WTC11 (cell line): Measurements from ENCODE around the gene OLFM1. TPM values are rescaled to one million over a fixed set of nuclear protein-coding genes. Genes with fewer than 3 reads are reported as not detected.

Experiments used
- ATAC-seq: fragments of 200-7000 bp; cut with Tn5 transposase; 2 replicates; pipeline ENCODE4 v1.10.0; 2021; ENCODE audit warnings: mild to moderate bottlenecking, moderate library complexity
- CTCF ChIA-PET: fragments of 300-600 bp; sonication (Branson Sonifier 250); formaldehyde crosslinking; loops from one replicate; lab custom pipeline; 2021; ENCODE audit warnings: antibody characterized with exemption; lab: Charles Lee
- POLR2A ChIA-PET: fragments of 350-600 bp; sonication (Branson Sonifier 250); formaldehyde crosslinking; loops from one replicate; lab custom pipeline; 2021; ENCODE audit warnings: antibody characterized with exemption; lab: Charles Lee
- DNase-seq: peaks from one replicate; pipeline ENCODE4 v3.0.0; 2021; ENCODE audit warnings: low spot score
- H3K27ac Mint-ChIP-seq: 2 replicates; pipeline ENCODE4 v1.8.0; 2021; ENCODE audit warnings: mixed read lengths
- H3K27me3 Mint-ChIP-seq: 2 replicates; pipeline ENCODE4 v1.8.0; 2021; ENCODE audit warnings: low read depth, mild to moderate bottlenecking, moderate library complexity, mixed read lengths
- H3K36me3 Mint-ChIP-seq: 2 replicates; pipeline ENCODE4 v1.8.0; 2021; ENCODE audit warnings: mixed read lengths
- H3K4me1 Mint-ChIP-seq: 2 replicates; pipeline ENCODE4 v1.8.0; 2022; ENCODE audit warnings: mixed read lengths
- H3K4me3 Mint-ChIP-seq: 2 replicates; pipeline ENCODE4 v1.8.0; 2021; ENCODE audit warnings: mild to moderate bottlenecking, moderate library complexity, mixed read lengths
- H3K9me3 Mint-ChIP-seq: 2 replicates; pipeline ENCODE4 v1.8.0; 2021; ENCODE audit warnings: mixed read lengths
- AFF4 ChIP-seq: sonication (generic); formaldehyde crosslinking; IDR thresholded peaks from 2 replicates; pipeline ENCODE4 v1.8.1; 2023; ENCODE audit warnings: mild to moderate bottlenecking, missing genetic modification reagents, borderline replicate concordance
- CREB1 ChIP-seq: sonication (generic); formaldehyde crosslinking; IDR thresholded peaks from 2 replicates; pipeline ENCODE4 v1.8.0; 2023; ENCODE audit warnings: mild to moderate bottlenecking, missing genetic modification reagents
- CREM ChIP-seq: sonication (generic); formaldehyde crosslinking; IDR thresholded peaks from 2 replicates; pipeline ENCODE4 v1.8.1; 2022; ENCODE audit warnings: mild to moderate bottlenecking, missing genetic modification reagents, moderate library complexity
- CTCF ChIP-seq: fragments of 200-600 bp; IDR thresholded peaks from 2 replicates; pipeline ENCODE4 v1.8.0; 2022; ENCODE audit warnings: antibody characterized with exemption
- E2F4 ChIP-seq: sonication (generic); formaldehyde crosslinking; IDR thresholded peaks from 2 replicates; pipeline ENCODE4 v1.8.1; 2022; ENCODE audit warnings: low read depth, mild to moderate bottlenecking, moderate library complexity, missing genetic modification reagents, borderline replicate concordance
- ETV6 ChIP-seq: sonication (generic); formaldehyde crosslinking; IDR thresholded peaks from 2 replicates; pipeline ENCODE4 v1.8.1; 2022; ENCODE audit warnings: mild to moderate bottlenecking, missing genetic modification reagents
- FOXP4 ChIP-seq: sonication (generic); formaldehyde crosslinking; IDR thresholded peaks from 2 replicates; pipeline ENCODE4 v1.8.0; 2022; ENCODE audit warnings: mild to moderate bottlenecking, missing genetic modification reagents
- GRHL2 ChIP-seq: fragments of 250-450 bp; sonication (Bioruptor Pico); IDR thresholded peaks from 2 replicates; pipeline ENCODE4 v1.8.0; 2022; ENCODE audit warnings: mild to moderate bottlenecking, moderate library complexity; ENCODE audit not compliant: insufficient replicate concordance, severe bottlenecking
- KAT7 ChIP-seq: sonication (generic); formaldehyde crosslinking; IDR thresholded peaks from 2 replicates; pipeline ENCODE4 v1.8.1; 2023; ENCODE audit warnings: missing genetic modification reagents, mild to moderate bottlenecking, borderline replicate concordance
- MLX ChIP-seq: sonication (generic); formaldehyde crosslinking; IDR thresholded peaks from 2 replicates; pipeline ENCODE4 v1.8.1; 2023; ENCODE audit warnings: mild to moderate bottlenecking, missing genetic modification reagents, moderate library complexity
- MXD4 ChIP-seq: fragments of 250-450 bp; sonication (Bioruptor Pico); IDR thresholded peaks from 2 replicates; pipeline ENCODE4 v1.8.0; 2021; ENCODE audit warnings: mild to moderate bottlenecking, moderate library complexity, borderline replicate concordance
- NFE2L1 ChIP-seq: sonication (generic); formaldehyde crosslinking; IDR thresholded peaks from 2 replicates; pipeline ENCODE4 v1.8.1; 2023; ENCODE audit warnings: missing genetic modification reagents
- PRRX2 ChIP-seq: fragments of 250-450 bp; sonication (Bioruptor Pico); IDR thresholded peaks from 2 replicates; pipeline ENCODE4 v1.8.0; 2021; ENCODE audit warnings: mild to moderate bottlenecking
- RORB ChIP-seq: fragments of 250-450 bp; sonication (Bioruptor Pico); IDR thresholded peaks from 2 replicates; pipeline ENCODE4 v1.9.0; 2021; ENCODE audit warnings: mild to moderate bottlenecking
- STAT6 ChIP-seq: sonication (generic); formaldehyde crosslinking; conservative IDR thresholded peaks from 2 replicates; pipeline ENCODE4 v1.8.1; 2023; ENCODE audit warnings: mild to moderate bottlenecking, low read depth, missing genetic modification reagents, moderate library complexity
- USF1 ChIP-seq: sonication (generic); formaldehyde crosslinking; IDR thresholded peaks from 2 replicates; pipeline ENCODE4 v1.8.0; 2022; ENCODE audit warnings: mild to moderate bottlenecking, missing genetic modification reagents
- ZMAT4 ChIP-seq: fragments of 250-450 bp; sonication (Bioruptor Pico); IDR thresholded peaks from 2 replicates; pipeline ENCODE4 v1.9.0; 2021; ENCODE audit warnings: mild to moderate bottlenecking
- ZNF423 ChIP-seq: fragments of 250-450 bp; sonication (Bioruptor Pico); IDR thresholded peaks from 2 replicates; pipeline ENCODE4 v2.1.2; 2022; ENCODE audit warnings: mild to moderate bottlenecking, moderate library complexity
- ZNF671 ChIP-seq: fragments of 250-450 bp; sonication (Bioruptor Pico); IDR thresholded peaks from 2 replicates; pipeline ENCODE4 v1.8.0; 2021; ENCODE audit warnings: mild to moderate bottlenecking
- total RNA-seq: library from RNA; stranded (reverse); gene quantifications from 3 replicates; pipeline ENCODE4 v1.2.3, GENCODE V29; 2021

OLFM1 gene
- total RNA-seq, 1 experiment from 2014 or later = 37.6 TPM

GRCh38 chr9:135120249-135120648, 32.8 kb downstream of the OLFM1 start (continued):
- no peak for TF ChIP-seq MLX (CRISPR knock-in tag)
- no peak for TF ChIP-seq ZMAT4 (CRISPR knock-in tag)

GRCh38 chr9:135122316-135122715, 34.8 kb downstream of the OLFM1 start:
- Mint-ChIP-seq H3K36me3 (peaks cover 27% of the 10 kb centered on the region), H3K27me3 (no peaks in the 10 kb centered on the region), H3K27ac (no peak overlapping the region), H3K9me3 (peaks cover 21% of the 10 kb centered on the region), H3K4me3 (no peak overlapping the region), H3K4me1 (no peaks in the 10 kb centered on the region)
- TF ChIP-seq ETV6 (CRISPR knock-in tag) = no peak
- TF ChIP-seq AFF4 (CRISPR knock-in tag) = no peak
- no peak for TF ChIP-seq GRHL2
- TF ChIP-seq CREB1 (CRISPR knock-in tag) = no peak
- no peak for TF ChIP-seq FOXP4 (CRISPR knock-in tag)
- TF ChIP-seq ZNF423 (CRISPR knock-in tag) = no peak
- TF ChIP-seq USF1 (CRISPR knock-in tag) = no peak
- no peak for TF ChIP-seq CTCF
- no peak for TF ChIP-seq KAT7 (CRISPR knock-in tag)
- TF ChIP-seq STAT6 (CRISPR knock-in tag) = no peak
- TF ChIP-seq NFE2L1 (CRISPR knock-in tag) = no peak
- TF ChIP-seq ZNF671 (CRISPR knock-in tag) = no peak
- TF ChIP-seq PRRX2 (CRISPR knock-in tag) = no peak
- no peak for TF ChIP-seq CREM
- TF ChIP-seq MXD4 (CRISPR knock-in tag) = no peak
- TF ChIP-seq RORB (CRISPR knock-in tag) = no peak
- TF ChIP-seq MLX (CRISPR knock-in tag) = no peak
- no peak for TF ChIP-seq E2F4 (CRISPR knock-in tag)
- ATAC-seq (no peak), DNase-seq (no peak)
- ChIA-PET POLR2A (no interaction called here), CTCF (no interaction called here)
